NK-92 treated with Interleukin-12 subunit alpha and Interleukin-12 subunit beta, amount 100 ng/mL, for 24 hours (cell line): Measurements from ENCODE around the gene PTPRN2.
"Not testable (repeated sequence)": the region's sequence is repeated elsewhere in the genome, so short reads cannot be mapped to it uniquely, and the experiment has no call there.

Experiments
- DNase-seq: peaks from one replicate; lab custom pipeline; 2025; lab: John Stamatoyannopoulos, UW

The PTPRN2 gene

DNA sequence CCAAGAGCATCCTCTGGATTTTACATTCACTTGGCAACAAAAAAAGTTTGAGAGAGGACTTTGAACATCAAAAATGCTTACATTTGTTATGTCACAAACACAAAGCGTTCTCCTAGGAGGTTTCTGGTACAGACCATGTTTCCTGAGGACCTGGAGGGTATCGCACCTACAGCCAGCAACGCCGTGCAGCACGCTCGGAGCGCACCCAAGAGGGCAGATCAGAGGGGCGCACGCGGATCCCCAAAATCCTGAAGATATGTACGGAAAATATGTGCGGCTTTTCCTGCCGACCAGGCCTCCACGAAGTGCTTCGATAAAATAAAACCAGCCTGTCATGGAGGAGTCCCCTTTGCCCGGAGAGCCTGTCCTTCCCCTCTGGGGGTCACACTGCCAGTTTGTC is 796.0 kb downstream of the PTPRN2 start:
- DNase-seq: no peak

DNA sequence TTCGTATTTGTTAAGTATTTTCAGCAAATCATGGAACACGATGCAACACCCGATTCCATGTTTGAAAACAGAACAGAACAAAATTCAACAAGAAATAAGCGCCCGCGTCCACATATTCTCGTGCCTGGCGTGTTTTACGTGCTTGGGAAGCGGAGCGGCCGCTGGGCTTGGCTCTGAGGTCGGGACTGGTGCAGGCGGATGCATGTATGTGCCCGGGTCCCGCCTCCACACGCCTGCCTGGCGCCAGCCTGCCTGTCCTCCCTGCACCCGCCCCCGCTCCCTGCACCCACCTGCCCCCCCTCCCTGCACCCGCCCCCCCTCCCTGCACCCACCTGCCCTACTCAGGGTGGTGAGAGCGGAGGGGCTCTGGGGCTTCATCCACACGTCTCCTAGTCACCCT is 796.4 kb downstream of the PTPRN2 start:
- DNase-seq: no peak

DNA sequence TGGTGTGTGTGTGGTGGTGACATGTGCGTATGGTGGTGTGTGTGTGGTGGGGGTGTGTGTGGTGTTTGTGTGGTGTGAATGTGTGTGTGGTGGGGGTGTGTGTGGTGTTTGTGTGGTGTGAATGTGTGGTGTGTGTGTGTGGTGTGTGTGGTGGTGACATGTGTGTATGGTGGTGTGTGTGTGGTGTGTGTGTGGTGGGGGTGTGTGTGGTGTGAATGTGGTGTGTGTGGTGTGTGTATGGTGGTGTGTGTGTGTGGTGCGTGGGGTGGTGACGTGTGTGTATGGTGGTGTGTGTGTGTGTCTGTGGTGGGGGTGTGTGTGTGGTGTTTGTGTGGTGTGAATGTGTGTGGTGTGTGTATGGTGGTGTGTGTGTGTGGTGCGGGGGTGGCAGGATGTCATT is 797.7 kb downstream of the PTPRN2 start:
- DNase-seq: no peak

DNA sequence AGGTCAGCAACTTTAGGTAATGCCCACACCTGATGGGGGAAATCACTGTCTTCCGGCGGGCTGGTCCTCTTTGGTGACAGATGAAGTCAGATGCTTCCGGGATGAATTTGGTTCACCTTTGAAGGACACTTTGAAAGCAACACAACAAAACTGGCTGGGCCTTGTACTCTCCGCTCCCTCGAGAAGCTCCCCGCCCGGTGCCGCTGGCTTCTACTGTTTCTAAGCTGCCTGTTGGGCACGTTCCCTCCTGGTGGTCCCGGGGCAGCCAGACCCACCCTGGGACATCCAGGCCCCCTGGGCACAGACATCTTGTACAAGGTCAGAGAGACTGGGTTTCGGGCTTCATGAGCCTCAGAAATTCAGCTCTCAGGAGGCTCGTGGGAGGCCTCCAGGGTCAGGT is 798.5 kb downstream of the PTPRN2 start:
- DNase-seq: no peak

DNA sequence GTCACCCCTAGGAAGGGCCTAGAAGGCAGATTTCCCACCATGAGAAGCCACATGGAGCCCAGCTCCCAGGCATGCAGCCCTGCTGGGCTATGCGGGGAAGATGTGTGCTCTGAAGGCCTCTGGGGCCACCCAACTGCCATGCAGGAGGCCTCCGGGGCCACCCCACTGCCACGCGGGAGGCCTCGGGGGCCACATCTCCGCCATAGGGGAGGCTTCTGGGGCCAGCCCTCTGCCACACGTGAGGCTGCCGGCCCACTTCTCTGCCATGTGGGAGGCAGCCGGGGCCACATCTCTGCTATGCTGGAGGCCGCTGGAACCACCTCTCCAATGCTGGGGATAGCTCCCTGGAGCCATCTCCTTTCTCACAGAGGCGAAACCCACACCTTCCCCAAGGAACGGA is 799.0 kb downstream of the PTPRN2 start:
- no peak for DNase-seq

DNA sequence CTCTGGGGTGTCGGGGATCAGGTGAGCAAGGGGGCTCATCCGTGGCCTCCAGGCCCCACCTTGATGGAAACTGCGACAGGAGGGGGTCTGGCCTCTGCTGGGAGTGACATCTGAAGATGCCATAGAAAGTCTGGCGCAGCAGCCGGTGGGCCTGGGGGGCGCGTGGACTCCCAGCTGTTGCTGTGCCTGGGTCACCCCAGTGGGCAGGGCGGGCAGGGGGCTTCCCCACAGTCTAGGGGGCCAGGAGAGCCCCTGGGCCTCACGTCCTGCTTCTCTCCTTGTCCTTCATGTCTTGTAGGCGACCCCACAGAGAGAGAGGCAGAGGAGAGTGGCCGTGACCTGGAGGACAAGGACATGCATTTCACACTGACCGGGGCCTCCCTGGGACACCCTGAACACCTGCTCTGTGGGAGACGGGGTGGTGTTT is 800.3 kb downstream of the PTPRN2 start:
- no peak for DNase-seq

DNA sequence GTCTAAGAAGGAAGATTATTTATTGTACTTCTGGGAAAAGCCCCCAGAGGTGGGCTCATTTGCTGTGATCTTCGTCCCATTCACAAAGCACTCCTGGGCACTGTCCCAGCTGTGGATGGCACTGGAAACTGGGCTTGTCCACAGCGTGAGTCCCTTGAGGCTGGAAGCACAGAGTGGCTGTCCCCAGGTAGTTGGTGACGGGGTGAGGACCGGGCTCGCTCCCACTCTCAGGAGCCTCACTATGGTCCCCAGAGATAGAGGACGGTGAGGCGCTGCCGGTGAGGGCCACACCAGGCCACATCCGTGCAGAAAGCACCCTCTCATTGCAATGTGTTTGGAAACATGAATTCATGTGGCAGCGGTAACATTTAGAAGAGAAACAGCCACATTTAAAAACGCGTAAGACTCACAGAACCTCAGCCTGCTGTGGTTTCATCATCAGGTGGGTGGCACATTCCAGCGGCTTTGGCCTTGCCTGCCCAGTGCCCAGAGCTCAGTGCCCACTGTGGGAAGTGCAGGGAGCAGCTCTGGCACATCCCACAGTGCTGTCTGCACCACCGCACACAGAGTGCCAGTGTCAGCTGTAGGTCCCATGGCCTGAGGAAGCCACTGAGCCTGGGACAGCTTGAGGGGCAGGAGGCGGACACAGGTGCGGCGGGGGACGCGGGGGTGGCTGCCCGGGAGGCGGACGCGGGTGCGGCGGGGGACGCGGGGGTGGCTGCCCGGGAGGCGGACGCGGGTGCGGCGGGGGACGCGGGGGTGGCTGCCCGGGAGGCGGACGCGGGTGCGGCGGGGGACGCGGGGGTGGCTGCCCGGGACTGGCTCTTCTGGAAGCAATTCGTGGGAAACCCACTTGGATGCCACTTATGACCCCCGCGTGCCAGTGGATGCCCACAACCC is 801.0 kb downstream of the PTPRN2 start:
- no peak for DNase-seq

DNA sequence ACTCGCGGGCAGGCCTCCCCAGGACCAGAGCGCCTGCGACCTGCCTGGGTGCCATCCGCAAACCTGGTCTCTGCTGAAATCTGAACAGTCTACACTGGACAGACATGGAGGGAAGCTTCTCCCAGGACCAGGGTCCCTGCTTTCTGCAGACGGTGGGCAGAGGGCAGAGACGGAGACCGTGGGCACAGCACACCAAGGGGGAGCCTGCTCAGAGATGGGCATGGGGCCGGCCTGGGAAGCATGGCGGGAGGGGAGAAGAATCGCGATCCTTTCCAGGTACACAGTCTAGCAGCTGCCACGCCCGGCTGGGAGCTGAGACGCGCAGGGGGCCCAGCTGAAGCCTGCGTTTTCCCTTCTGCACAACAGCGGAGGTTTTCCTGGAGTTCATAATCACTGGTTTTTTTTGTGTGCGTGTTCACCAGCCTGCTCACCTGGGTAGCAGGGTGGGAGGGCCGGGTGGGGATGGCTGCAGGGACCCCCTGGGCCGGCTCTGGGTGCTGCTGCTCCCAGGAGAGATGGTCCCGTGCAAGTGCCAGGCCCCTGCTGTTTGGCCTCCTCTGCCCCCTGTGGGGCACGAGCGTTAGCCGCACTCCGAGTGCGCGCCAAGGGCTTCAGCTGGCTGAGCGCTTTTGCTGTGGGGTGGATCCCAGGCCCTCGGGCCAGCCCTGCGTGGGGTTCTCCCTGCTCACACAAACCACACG is 802.0 kb downstream of the PTPRN2 start:
- no peak for DNase-seq

DNA sequence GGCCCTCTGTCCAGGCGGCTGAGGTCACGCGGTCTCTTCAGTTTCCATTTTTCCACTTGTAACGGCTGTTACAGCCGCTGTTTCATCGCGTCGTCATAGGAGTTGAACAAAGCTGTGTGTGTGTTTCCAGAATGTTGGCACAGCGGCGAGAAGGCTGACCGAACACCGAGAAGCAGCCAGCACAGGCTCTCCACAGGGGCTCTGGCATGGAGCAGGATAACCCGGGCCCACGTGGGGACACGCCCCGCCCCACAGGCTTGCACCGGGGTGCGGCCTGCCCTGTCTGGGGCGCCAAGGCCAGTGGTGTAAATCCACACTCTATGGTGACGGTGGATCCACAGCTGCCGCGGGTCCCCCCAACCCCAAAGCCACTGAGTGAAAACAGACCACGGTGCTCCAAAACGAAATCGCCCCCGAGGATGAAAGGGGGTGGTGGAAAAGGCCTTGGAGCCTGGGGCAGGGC is 802.6 kb downstream of the PTPRN2 start:
- no peak for DNase-seq

DNA sequence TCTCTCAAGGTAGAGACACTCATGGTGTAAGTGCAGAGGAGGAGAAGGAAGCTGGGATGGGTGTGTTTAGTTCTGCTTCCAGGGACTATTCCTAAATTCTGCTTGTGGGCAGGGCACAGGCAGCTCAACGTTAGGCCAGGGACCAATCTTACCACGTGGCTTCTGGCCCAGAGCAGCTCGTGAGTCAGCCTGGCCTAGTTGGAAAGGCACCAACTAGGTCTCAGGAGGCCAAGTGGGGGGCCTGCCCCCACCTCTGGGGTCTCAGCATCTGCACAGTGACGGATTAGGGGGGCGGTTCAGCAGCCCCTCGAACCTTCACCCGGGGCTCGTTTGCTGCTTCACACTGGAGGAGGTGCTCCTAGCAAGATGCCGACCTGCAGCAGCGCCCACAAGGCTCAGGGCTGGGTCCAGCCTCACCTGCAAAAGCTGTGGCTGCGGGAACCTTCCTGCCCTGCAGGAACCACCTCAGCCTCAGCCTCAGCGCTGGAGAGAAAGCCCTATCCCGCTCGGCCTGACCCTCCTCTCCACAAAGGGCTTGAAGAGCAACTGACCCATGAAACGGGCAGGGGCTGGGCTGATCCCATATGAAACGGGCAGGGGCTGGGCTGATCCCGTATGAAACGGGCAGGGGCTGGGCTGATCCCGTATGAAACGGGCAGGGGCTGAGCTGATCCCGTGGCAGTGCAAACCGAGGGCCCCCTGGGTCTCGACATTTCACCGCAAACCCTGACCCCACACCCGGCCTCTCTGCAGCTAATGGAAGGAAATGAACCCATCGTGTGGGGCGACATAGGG is 803.4 kb downstream of the PTPRN2 start:
- DNase-seq: no peak

DNA sequence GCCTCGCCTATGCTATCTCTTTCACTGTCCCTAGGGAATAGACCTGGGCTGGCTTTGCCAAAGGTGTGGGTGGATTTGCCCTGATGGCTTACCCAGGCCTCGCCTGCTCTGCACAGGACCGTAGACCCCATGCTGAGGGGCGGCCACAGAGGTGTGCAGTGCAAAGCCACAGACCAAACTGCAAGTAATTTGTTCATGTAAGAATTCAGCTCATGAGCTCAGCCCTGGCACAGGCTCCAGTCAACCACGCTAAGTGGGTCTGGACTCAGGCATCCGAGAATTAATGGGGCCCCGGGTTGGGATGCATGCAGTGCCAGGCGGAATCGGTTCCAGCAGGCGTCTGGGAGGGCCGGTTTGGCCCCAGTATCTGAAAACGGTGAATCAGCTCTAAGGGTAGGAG is 805.6 kb downstream of the PTPRN2 start:
- no peak for DNase-seq

DNA sequence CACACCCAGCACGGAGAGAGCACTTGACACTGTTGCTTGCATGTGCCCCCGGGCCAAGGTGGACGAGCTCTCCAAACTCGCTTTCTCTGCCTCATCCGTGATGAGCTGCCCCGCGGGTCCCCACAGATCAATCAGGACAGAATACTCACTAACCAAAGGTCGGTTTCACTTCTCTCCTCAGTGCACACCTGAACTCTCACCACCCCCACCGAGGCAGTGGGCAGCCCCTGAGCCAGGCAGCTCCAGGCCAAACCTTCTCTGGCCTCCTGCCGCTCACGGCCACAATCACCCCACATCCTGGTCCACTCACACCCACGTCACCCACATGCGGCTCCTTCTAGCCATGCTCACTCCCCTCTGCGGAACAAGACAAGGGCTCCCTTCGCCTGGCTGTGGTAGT is 806.9 kb downstream of the PTPRN2 start:
- no peak for DNase-seq

DNA sequence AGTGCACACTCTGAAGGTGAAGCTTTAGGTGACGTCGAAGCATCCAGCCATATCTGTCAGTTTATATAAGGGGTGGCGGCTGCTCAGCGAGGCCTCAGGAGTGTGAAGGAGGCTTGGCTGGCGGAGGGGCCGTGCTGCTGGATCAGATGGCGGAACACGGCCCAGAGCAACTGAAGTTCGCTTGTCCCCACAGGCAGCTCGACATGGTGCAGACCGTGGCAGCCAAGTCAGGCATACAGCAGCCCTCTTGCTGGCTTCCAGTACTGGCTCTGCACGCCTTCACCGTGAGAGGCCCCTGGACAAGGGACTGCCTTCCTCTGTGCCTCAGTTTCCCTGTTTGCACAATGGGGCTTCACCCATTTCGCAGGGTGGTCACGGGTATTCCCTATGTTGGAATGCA is 807.3 kb downstream of the PTPRN2 start:
- no peak for DNase-seq

DNA sequence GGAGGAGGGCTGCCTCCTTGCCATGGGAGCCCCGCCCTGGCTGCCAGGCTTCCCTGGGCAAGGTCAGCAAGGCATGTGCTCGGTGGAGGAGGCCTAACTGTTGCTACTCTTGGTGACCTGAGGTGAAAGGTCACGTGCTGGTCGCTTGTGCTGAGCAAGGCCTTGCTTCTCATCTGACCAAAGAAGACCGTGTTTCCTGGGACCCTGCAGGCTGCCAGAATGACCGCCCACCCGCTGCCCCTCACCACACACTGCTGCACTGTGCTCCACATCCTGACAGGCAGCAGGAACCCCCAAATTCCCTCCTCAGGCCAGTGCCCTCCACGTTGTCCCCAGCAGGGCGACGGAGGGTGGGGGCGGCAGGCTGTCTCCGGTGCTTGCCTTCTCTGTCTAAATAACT is 808.4 kb downstream of the PTPRN2 start:
- DNase-seq: no peak

DNA sequence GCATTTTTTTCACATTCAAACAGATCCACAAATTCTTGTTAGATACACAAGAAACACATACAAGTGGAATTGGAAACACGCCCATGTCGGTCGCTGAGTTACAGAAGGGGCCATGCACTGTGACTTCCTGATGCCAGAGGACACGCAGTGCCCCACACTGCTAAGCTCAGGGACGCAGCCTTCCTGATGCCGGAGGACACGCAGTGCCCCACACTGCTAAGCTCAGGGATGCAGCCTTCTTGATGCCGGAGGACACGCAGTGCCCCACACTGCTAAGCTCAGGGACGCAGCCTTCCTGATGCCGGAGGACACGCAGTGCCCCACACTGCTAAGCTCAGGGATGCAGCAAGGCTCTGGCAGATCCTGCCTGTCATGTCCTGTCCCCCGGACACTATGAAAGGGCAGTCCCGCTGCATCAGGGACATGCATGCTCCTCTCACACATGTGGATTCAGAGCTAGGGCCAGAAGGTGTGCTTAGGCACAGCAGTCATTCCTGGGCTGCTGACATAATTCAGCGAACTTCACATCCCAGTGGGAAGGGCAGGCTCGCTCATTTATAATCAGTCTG is 810.3 kb downstream of the PTPRN2 start:
- DNase-seq: not testable (repeated sequence)

DNA sequence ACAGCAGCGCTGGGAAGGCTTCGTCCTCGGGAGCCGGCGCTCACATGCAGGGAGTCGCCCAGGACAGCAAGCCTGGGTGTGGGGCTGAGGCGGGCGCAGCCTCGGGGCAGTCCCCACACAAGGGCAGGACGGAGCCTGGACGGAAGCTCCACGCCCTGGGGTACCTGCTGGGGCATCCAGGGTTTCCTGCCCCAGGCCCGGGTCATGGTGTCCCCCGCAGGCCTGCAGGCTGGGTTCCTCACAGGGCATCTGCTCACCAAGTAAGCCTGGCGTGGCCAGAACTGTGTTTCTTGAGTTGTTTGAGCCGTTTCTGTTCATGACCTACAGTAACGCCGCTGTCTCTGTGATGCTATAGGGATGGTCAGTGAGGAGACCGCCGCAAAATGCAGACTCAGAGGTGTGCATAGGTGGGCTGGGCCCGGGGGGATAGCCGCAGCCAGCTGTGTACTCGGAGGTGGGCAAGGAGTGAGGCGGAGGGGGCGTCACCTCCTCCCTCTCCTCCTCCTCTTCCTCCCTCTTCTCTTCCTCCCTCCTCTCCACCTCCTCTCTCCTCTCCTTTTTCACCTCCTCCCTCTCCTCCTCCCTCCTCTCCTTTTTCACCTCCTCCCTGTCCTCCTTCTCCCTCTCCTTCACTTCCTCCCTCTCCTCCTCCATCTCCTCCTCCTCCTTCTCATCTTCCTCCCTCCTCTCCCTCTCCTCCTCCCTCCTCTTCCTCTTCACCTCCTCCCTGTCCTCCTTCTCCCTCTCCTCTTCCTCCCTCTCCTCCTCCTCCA is 811.9 kb downstream of the PTPRN2 start:
- DNase-seq: no peak

DNA sequence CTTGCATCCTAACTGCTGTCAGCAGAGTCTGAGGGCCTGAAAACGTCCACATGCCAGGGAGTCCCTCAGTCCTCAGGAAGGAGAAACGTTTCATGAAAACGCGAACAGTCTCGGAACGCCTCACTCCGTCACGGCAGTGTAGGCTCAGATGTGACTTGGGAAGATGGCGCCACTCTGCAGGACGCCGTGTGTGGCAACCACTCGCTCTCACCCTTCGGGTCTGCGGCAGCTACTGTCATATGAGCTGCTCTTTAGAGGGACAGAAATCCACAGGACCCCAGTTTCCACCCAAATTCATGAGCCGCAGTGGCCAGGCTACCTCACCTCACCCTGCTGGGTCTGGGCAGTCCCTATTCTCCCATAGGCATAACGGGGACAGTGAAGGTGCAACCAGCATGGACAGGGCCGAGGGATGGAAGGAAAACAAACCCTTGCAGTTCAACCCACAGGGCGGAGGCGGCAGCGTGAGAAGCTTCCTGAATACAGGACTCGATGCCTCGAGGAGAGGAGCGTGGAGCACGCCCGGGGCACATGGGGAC is 812.5 kb downstream of the PTPRN2 start:
- DNase-seq: no peak

DNA sequence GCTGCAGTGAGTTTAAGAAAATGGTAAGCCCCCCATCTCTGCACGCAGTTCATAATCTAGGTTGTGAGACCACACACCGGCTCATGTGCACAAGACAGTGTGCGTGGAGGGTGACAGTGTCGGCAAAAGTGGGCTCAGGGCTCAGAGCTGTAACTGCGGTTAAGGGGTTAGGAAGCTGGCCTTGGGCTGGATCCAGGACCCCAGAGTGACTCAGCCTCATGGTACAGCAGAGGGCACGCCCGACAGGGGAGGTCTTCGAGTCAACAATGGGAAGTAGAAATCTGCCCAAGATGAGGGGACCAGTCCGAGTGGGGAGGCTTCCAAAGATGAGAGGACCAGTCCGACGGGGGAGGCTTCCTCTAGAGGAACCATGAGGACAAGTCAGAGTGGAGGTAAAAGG is 813.1 kb downstream of the PTPRN2 start:
- no peak for DNase-seq

DNA sequence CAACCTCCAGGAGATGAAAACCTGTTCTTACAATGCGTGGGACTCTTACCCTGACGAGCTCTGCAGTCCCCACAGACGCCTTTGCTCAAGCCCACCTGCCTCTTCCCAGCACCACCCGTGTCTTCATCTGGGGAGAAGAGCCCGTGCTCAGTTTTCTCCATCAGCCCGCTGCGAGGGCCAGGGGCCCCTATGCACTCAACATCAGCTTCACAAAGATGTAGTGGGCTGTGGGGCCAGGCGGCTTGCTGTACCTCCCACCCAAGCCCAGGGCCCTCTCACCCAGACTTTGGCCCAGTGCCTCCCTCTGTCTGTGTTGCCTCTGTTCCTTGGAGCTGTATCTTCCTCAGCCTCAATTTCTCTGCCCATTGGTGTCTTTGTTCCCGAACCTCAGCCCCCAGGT is 814.3 kb downstream of the PTPRN2 start:
- no peak for DNase-seq

DNA sequence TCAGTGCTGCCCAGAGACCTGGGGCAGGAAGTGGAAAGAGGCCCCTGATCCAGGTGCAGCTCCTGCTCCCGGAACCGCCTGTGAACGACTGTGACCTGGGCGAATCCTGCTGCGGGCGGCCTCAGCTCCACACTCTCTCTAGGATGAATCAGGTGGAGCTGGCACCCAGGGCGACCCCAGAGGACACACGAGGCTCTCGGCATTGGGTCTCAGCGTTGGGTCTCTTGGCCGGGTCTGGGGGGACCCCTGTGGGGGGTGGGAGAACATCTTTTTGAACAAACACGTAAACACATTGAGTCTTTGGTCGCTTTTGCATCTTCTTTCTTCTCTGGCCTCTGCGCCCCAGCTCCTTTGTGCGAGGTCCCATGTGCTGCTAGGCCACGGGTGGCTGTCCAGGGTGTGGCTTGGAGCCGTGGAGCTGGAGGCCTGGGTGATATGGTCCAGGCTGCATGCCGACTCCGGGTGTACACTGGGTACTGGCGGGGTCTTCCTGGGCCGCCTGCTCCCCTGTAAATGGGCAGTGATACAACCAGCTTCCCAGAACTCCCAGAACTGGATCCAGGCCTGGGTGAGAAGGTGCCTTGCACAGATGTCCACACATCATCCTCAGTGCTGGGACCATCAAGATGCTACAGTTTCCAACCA is 815.0 kb downstream of the PTPRN2 start:
- DNase-seq: no peak

DNA sequence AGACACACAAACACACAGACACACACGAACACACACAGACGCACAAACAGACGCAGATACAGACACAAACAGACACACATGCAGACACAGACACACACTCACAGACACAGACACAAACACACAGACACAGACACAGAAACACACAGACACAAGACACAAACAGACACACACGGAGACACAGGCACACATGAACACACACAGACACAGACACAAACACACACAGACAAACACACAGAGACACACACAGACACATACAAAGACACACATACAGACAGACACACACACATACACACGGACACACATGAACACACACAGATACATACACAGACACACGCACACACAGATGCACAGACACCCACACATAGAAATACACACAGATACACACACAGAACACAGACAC is 815.9 kb downstream of the PTPRN2 start:
- no peak for DNase-seq
